CD14-positive monocyte (primary cell): ENCODE measurements around the gene DOCK6. TPM values are rescaled to one million over a fixed set of nuclear protein-coding genes. Genes with fewer than 3 reads are reported as not detected.

Experiments
- DNase-seq, 3 donors: peaks; one replicate each; pipeline ENCODE4 v3.0.0-alpha.2; 2011 to 2022
- H2AFZ ChIP-seq: 2 replicates; pipeline ENCODE4 v1.6.0; 2012; ENCODE audit warnings: mild to moderate bottlenecking, low read depth, low read length, inconsistent platforms; ENCODE audit not compliant: insufficient read depth, poor library complexity, severe bottlenecking
- H3K27ac ChIP-seq, 2 donors: 1 replicate in 1 of 2; 2 replicates in 1 of 2; pipeline ENCODE4 v1.5.1; 2012 to 2013; ENCODE audit warnings: low read length in 2 of 2, control low read depth in 1 of 2, inconsistent platforms in 1 of 2, low read depth in 1 of 2, mild to moderate bottlenecking in 1 of 2
- H3K27me3 ChIP-seq, 2 donors: one replicate each; pipeline versions ENCODE4 v1.6.0 to v1.6.1; 2011 to 2013; ENCODE audit warnings: low read length in 2 of 2; ENCODE audit not compliant: control insufficient read depth in 2 of 2, insufficient read depth in 2 of 2
- H3K36me3 ChIP-seq, 2 donors: replicated peaks in 1 of 2; 1 replicate in 1 of 2; 2 replicates in 1 of 2; pipeline versions ENCODE4 v1.5.1 to v1.6.1; 2012 to 2013; ENCODE audit warnings: low read length in 2 of 2, control low read depth in 1 of 2, inconsistent platforms in 1 of 2, mild to moderate bottlenecking in 1 of 2; ENCODE audit not compliant: insufficient read depth in 2 of 2, control insufficient read depth in 1 of 2
- H3K4me1 ChIP-seq, 2 donors: 1 replicate in 1 of 2; 2 replicates in 1 of 2; pipeline versions ENCODE4 v1.5.1 to v1.6.1; 2012 to 2013; ENCODE audit warnings: low read length in 2 of 2, control low read depth in 1 of 2, inconsistent platforms in 1 of 2, mild to moderate bottlenecking in 1 of 2, moderate library complexity in 1 of 2; ENCODE audit not compliant: insufficient read depth in 2 of 2, control insufficient read depth in 1 of 2
- H3K4me2 ChIP-seq: replicated peaks from 2 replicates; pipeline ENCODE3; 2012; ENCODE audit warnings: low read length, moderate library complexity, mild to moderate bottlenecking; ENCODE audit not compliant: poor library complexity, severe bottlenecking; ENCODE audit errors: extremely low read depth
- H3K4me3 ChIP-seq, 3 experiments: fragments of 200-600 bp in 1 of 3; sonication (generic) in 1 of 3; replicated peaks in 1 of 3; 1 replicate in 2 of 3; 2 replicates in 1 of 3; pipeline ENCODE4 v1.5.1; 2011 to 2013; ENCODE audit warnings: low read length in 3 of 3, mild to moderate bottlenecking in 3 of 3, control low read depth in 2 of 3, low read depth in 2 of 3, inconsistent platforms in 1 of 3, moderate library complexity in 1 of 3
- H3K79me2 ChIP-seq: 2 replicates; pipeline ENCODE4 v1.6.0; 2012; ENCODE audit warnings: mild to moderate bottlenecking, control low read depth, inconsistent platforms, low read length, moderate library complexity; ENCODE audit not compliant: insufficient read depth
- H3K9ac ChIP-seq: 2 replicates; pipeline ENCODE4 v1.6.0; 2017; ENCODE audit warnings: low read length, mild to moderate bottlenecking; ENCODE audit not compliant: insufficient read depth, poor library complexity, severe bottlenecking
- H3K9me3 ChIP-seq, 2 donors: replicated peaks in 1 of 2; 1 replicate in 1 of 2; 2 replicates in 1 of 2; pipeline versions ENCODE4 v1.5.1 to v1.6.1; 2012 to 2013; ENCODE audit warnings: low read length in 2 of 2, control low read depth in 1 of 2; ENCODE audit not compliant: control insufficient read depth in 1 of 2, insufficient read depth in 1 of 2
- H4K20me1 ChIP-seq: 2 replicates; pipeline ENCODE4 v1.6.0; 2012; ENCODE audit warnings: mild to moderate bottlenecking, low read length, control low read depth, moderate library complexity; ENCODE audit not compliant: insufficient read depth
- H3K27ac Mint-ChIP-seq, 7 donors: one replicate each; pipeline ENCODE4 v1.8.0; 2020; ENCODE audit warnings: mild to moderate bottlenecking in 7 of 7, mixed read lengths in 7 of 7, moderate library complexity in 6 of 7, inconsistent platforms in 2 of 7
- H3K27me3 Mint-ChIP-seq, 3 donors: one replicate each; pipeline ENCODE4 v1.8.0; 2021 to 2022; ENCODE audit warnings: low read depth in 3 of 3, mild to moderate bottlenecking in 3 of 3, mixed read lengths in 3 of 3, moderate library complexity in 3 of 3, inconsistent platforms in 1 of 3
- H3K36me3 Mint-ChIP-seq, 2 donors: one replicate each; pipeline ENCODE4 v1.8.0; 2020; ENCODE audit warnings: mixed read lengths in 2 of 2, inconsistent platforms in 1 of 2, mild to moderate bottlenecking in 1 of 2
- H3K4me1 Mint-ChIP-seq: one replicate; pipeline ENCODE4 v1.8.0; 2020; ENCODE audit warnings: mild to moderate bottlenecking, mixed read lengths
- H3K4me3 Mint-ChIP-seq, 2 donors: one replicate each; pipeline ENCODE4 v1.8.0; 2020; ENCODE audit warnings: mild to moderate bottlenecking in 2 of 2, mixed read lengths in 2 of 2, moderate library complexity in 1 of 2
- H3K9me3 Mint-ChIP-seq, 7 donors: one replicate each; pipeline ENCODE4 v1.8.0; 2020 to 2022; ENCODE audit warnings: mixed read lengths in 7 of 7, mild to moderate bottlenecking in 6 of 7, moderate library complexity in 6 of 7, inconsistent platforms in 2 of 7
- WGBS: methylation state at CpG from one replicate; pipeline ENCODE4 v1.1.5; 2013; ENCODE audit warnings: missing lambda C conversion rate; ENCODE audit not compliant: insufficient coverage; 5-methylcytosine and 5-hydroxymethylcytosine counted together
- intact Hi-C, 2 donors: fragments of 100-400 bp; cut with micrococcal nuclease; formaldehyde crosslinking; loops; one replicate each; pipeline versions ENCODE4 v1.15.0 to v1.15.1; 2023
- polyA plus RNA-seq, 3 donors: library from polyadenylated mRNA; depleted of rRNA in 1 of 3; unstranded in 2 of 3; stranded (reverse) in 1 of 3; fragments of 300-500 nt in 2 of 3; fragments of >200 nt in 1 of 3; fragmentation: Illumina TruSeq in 2 of 3; gene quantifications; 1 replicate in 2 of 3; 2 replicates in 1 of 3; pipeline ENCODE4 v1.2.3, GENCODE V29; 2012 to 2021
- TF ChIP-seq, protein P1 (sequence below): fragments of 200-600 bp; IDR thresholded peaks from one replicate; pipeline ENCODE4 v1.8.0; 2022; ENCODE audit warnings: antibody characterized with exemption, mild to moderate bottlenecking

Gene DOCK6
- polyA plus RNA-seq, 3 donors = 0.03 to 0.93 (median 0.18) TPM

DNA sequence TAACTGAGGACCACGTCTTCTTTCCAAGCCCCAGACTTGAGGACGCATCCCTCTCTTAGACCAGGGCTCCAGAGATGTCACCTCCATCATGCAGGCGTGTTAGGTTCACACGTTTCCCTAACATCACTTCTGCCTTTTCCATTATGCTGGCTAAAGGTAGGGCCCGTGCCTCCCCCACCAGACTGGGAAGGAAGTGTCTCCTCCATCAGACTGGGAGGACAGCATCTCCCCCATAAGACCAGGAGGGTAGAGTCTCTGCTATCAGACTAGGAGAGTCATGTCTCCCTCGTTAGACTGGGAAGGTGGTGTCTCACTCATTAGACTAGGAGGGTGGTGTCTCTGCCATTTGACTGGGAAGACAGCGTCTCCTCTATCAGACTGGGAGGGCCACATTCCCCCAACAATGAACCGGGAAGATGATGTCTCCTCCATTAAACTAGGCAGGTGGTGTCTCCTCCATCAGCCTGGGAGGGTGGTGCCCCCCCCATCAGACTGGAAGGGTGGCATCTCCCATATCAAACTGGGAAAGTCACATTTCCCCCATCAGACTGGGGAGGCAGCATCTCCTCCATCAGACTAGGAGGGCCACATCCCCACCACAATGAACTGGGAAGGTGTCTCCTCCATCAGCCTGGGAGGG lies 88.7 kb downstream of the DOCK6 start:
- H3K27ac ChIP-seq = no peak overlapping the region
- no peak for DNase-seq
- no peak overlapping the region for H3K4me2 ChIP-seq
- no peaks in the 10 kb centered on the region for H3K27me3 ChIP-seq
- TF ChIP-seq, protein P1, sequence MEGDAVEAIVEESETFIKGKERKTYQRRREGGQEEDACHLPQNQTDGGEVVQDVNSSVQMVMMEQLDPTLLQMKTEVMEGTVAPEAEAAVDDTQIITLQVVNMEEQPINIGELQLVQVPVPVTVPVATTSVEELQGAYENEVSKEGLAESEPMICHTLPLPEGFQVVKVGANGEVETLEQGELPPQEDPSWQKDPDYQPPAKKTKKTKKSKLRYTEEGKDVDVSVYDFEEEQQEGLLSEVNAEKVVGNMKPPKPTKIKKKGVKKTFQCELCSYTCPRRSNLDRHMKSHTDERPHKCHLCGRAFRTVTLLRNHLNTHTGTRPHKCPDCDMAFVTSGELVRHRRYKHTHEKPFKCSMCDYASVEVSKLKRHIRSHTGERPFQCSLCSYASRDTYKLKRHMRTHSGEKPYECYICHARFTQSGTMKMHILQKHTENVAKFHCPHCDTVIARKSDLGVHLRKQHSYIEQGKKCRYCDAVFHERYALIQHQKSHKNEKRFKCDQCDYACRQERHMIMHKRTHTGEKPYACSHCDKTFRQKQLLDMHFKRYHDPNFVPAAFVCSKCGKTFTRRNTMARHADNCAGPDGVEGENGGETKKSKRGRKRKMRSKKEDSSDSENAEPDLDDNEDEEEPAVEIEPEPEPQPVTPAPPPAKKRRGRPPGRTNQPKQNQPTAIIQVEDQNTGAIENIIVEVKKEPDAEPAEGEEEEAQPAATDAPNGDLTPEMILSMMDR = no peak
- H3K9me3 ChIP-seq = no peaks in the 10 kb centered on the region
- H2AFZ ChIP-seq = no peak overlapping the region
- H4K20me1 ChIP-seq = no peaks in the 10 kb centered on the region
- no peaks in the 10 kb centered on the region for H3K36me3 ChIP-seq
- H3K4me3 Mint-ChIP-seq = no peak overlapping the region
- no peaks in the 10 kb centered on the region for H3K4me1 ChIP-seq
- no peaks in the 10 kb centered on the region for H3K4me1 Mint-ChIP-seq
- no peak overlapping the region for H3K9ac ChIP-seq
- H3K4me3 ChIP-seq = no peak overlapping the region
- 100% methylated on average over 2 of the region's 8 CpGs for WGBS
- H3K27ac Mint-ChIP-seq = no peak overlapping the region
- peaks cover 6 to 15% of the 10 kb centered on the region in 2 donors for H3K36me3 Mint-ChIP-seq
- intact Hi-C loops = no loop called here
- peaks cover 0 to 1% (median 0%) of the 10 kb centered on the region in 3 donors for H3K27me3 Mint-ChIP-seq
- no peaks in the 10 kb centered on the region for H3K79me2 ChIP-seq
- no peaks in the 10 kb centered on the region for H3K9me3 Mint-ChIP-seq

DNA sequence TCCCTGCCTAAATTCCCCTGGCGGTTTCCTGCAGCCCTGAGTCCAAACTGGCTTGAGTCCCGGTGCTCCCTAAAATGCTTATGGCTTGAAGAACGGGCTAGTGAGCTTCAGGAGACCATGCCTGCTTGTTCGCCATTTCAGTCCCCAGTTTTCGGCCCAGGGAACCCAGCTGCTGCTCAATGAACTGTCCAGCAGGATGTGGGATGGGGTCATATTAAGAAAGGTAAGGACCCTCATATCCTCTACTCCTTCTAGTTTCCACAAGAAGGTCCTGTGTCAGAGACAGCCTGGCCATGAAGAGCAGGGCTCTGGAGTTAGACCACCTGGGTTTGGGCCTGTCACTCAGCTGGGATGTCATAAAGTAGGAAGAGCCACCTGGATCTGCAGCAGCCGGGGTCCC lies 89.7 kb downstream of the DOCK6 start:
- H4K20me1 ChIP-seq = no peaks in the 10 kb centered on the region
- Mint-ChIP-seq H3K4me3 (no peak overlapping the region), H3K27ac (no peak overlapping the region), H3K9me3 (no peaks in the 10 kb centered on the region), H3K27me3 (peaks cover 0 to 1% (median 0%) of the 10 kb centered on the region in 3 donors), H3K4me1 (no peaks in the 10 kb centered on the region), H3K36me3 (peaks cover 6 to 15% of the 10 kb centered on the region in 2 donors)
- H3K9me3 ChIP-seq = no peaks in the 10 kb centered on the region
- DNase-seq = no peak
- H3K4me2 ChIP-seq = no peak overlapping the region
- H3K27ac ChIP-seq = no peak overlapping the region
- TF ChIP-seq, protein P1 = no peak
- H3K9ac ChIP-seq = no peak overlapping the region
- H3K27me3 ChIP-seq = no peaks in the 10 kb centered on the region
- H3K4me3 ChIP-seq = no peak overlapping the region
- no peak overlapping the region for H2AFZ ChIP-seq
- intact Hi-C loops = no loop called here
- no peaks in the 10 kb centered on the region for H3K36me3 ChIP-seq
- no peaks in the 10 kb centered on the region for H3K79me2 ChIP-seq
- WGBS = 94% methylated on average over 4 of the region's 6 CpGs
- no peaks in the 10 kb centered on the region for H3K4me1 ChIP-seq
